ENCODE results near the gene CACHD1.

DNA sequence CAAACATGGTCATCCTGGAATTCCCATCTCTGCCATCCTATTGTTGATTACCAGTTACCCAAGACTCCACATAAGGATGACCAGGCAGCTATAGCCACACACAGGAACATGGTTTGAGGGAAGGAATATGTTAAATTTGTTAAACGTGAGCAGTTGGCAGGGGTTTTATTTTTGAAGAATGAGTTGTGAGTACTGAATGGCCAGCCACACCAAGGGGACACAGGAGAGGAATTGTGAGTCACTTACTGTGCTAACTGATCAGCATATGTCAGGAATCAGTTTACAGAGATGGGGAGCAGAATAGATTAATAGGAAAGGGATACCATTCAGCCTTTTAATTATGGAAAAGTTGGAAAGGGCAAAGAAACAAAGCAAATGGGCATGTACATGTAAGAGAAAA, 235.7 kb downstream of the CACHD1 start:
- TF ChIP-seq, protein P1, sequence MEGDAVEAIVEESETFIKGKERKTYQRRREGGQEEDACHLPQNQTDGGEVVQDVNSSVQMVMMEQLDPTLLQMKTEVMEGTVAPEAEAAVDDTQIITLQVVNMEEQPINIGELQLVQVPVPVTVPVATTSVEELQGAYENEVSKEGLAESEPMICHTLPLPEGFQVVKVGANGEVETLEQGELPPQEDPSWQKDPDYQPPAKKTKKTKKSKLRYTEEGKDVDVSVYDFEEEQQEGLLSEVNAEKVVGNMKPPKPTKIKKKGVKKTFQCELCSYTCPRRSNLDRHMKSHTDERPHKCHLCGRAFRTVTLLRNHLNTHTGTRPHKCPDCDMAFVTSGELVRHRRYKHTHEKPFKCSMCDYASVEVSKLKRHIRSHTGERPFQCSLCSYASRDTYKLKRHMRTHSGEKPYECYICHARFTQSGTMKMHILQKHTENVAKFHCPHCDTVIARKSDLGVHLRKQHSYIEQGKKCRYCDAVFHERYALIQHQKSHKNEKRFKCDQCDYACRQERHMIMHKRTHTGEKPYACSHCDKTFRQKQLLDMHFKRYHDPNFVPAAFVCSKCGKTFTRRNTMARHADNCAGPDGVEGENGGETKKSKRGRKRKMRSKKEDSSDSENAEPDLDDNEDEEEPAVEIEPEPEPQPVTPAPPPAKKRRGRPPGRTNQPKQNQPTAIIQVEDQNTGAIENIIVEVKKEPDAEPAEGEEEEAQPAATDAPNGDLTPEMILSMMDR (conservative IDR thresholded peaks at IDR 0.05; ENCODE audit: low read length) = no peak
- TF ChIP-seq EZH2phosphoT487 (IDR thresholded peaks at IDR 0.05; ENCODE audit: borderline replicate concordance, low read depth, low read length) = no peak
